NCI-H748 treated with DMSO at 0.1 percent for 48 hours (cell line): ENCODE data around the gene ID4.
A peak's percentile ranks its signal among the peaks of the same experiment; 100 is the strongest.

Experiments used
- DNase-seq: peaks from one replicate; lab custom pipeline; 2025; lab: John Stamatoyannopoulos, UW

Gene ID4

DNA sequence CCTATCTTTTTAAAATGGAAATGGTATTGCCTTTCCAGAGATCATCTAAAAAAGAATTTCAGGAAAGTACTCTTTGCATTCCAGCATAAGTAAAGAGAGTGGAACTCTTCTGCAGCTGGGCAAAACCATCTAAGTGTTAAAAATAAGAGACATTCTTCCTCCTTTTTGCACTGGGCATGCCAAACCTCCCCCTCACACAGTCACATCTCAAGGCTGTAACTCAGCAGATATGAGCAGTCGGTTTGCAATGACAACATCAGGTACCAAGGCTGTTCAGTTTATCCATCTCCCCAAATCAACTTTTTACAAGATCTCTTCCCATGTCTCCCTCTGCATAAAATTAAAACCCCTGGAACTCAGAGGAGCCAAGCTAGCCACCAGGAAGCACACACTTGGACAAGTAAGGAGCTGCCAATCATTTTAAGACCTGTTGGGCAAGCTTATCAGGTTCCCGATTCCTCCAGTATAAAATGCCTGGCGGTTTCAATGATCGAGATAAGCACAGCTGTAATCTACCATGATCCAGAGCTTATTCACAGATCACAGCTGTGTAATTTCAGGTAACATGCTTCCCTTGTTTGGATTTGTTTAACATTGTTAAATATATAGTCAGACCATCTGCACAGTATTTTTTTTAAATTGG, 23.2 kb downstream of the ID4 start:
- DNase-seq, result peak; percentile 88

DNA sequence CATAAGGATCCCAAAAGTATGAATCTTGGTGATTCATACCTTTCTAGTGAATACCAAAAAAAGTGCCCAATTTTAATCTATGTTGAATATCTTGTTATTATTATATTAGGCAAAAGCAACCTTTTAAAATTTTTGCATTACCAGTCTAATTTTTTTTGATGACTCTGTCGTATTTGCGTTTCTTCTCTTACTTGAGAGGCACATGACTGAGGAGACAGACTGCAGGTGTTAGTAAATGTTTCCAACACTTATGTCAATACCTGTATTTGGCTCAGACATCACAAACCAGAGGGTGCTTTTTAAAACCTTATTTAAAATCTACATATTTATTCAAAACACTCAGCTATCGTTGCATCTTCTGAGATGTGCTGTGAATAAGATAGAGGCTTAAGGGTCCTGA, 27.1 kb downstream of the ID4 start:
- DNase-seq, result peak; percentile 63

DNA sequence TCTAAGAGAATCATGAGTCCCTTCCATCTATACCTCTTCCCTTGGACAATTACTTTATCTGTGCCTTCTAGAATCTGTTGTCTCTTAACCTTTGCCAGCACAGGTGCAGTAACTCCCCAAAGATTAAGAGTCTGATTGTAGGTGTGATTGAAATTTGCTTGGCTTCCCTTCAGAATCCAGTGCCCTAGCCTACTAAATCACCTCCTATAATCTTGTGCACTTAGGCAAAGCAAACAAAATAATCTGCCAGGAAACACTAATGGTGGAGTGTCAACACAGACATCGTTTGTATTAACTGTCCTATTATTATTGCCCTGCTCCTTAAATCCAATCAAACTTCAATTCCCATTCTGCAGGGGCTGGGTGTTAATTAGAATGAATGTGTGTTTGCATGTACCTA, 28.0 kb downstream of the ID4 start:
- peak; percentile 99 for DNase-seq

DNA sequence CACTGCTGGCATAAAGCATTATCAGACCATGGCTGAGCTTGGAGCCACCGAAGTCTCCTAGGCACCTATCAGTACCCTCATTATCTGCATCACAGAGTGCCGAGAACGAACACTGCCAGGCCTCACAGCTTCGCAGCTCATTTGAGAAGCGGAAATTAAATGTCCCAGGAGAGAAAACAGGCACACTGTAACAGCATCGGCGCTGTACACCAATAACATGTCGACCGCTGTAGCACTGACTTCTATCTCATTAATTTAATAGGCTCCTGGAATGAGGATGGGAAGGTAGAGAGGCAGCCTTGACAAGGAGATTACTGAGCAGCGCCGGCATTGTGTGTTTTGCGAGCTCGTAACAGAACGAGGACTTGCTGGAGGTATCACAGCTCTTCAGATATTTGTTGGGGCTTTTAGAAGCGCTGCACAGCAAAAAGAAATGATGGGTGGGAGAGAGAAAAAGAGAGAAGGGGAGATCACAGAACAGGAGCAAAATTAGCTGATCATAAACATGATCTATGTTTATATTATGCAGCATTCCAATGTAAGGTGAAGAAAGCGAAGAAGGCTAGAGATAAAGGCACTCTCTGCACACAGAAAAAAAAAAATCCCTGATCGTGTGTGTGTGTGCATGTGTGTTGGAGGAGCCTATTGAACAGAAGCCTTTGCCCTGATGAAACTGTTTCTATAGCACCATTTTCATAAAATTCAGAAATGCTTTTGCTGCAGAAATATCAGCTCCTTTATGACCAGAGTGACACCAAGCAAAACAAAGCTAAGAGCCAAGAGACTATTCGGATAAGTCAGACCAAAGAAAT, 29.2 kb downstream of the ID4 start:
- peak; percentile 80 for DNase-seq

DNA sequence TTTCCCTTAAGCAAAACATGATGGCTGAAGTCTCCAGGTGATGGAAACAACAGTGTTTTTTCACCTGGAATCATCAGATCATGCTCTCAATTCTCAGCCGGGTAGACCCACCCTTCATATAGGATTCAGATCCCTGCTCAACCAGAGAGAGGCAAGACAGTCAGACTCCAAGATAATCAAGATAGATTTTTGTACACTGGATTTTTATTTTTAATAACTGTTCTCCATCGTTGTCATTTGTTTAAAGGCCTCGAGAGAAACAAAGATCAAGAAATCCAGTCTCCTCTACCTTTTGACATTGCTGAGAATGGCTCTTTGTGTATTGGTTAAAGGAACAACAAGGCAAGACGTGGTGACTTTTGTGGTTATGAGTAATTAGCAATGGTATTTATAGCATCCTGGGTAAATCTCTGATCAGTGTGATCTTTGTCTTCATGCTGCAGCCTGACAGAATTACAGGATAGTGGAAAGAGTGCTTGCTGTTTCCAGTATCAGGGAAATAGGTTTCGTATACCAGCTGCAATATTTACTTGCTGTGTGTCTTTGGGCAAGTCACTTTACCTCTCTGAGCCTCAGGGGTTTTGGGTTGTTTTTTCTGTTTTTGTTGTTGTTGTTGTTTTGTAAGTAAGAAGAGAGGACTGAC, 29.9 kb downstream of the ID4 start:
- peak; percentile 42 for DNase-seq

DNA sequence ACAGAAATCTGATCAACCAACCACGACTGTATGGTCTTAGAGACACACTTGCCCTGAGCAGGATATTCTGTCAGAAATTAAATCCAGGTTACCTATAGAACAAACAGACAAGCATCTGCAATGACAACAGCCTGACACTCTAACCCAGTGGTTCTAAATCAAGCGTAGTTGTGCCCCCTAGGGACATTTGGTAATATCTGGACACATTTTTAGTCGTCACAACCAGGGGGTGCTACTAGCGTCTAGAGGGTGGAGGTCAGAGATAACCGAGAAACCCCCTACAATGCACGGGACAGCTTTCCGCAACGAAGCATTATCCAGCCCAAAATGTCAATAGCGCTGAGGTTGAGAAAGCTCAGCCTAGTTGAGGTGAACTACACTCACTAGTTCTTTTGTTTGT, 32.3 kb downstream of the ID4 start:
- DNase-seq, result no peak

DNA sequence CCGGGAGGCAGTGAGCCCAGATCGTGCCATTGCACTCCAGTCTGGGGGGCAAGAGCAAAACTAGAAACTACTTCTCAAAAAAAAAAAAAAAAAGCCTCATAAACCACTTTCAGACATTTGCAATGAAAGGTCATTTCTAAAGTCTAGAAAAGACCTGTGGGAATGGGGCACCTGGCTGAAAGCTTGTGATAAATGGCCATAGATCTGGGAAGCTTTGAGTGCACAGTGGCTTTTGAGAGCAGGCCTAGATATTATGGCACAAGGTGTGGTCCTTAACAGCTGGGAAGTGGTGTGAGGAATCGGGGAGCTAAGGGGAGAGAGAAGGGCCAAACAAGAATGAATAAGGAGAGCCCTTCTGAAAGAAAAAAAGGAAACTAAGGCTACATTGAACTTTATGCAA, 33.2 kb downstream of the ID4 start:
- no peak for DNase-seq

DNA sequence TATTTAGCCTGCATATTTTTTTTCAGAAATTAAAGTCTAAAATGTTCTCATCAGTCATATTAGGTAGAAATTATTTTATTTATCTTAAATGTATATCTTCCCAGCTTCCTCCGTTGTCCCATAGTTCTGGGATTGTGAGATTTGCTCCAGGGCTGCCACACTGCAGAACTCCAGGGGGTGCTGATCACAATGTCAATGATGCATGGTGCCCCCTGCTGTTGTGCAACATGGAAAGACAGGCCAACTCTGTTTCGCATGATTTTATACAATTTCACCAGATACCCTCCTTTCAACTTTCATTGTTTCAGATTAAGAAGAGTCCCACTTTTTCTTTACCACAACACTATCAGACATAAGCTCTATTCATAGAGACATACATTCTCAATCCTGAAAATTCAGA, 35.9 kb downstream of the ID4 start:
- no peak for DNase-seq

DNA sequence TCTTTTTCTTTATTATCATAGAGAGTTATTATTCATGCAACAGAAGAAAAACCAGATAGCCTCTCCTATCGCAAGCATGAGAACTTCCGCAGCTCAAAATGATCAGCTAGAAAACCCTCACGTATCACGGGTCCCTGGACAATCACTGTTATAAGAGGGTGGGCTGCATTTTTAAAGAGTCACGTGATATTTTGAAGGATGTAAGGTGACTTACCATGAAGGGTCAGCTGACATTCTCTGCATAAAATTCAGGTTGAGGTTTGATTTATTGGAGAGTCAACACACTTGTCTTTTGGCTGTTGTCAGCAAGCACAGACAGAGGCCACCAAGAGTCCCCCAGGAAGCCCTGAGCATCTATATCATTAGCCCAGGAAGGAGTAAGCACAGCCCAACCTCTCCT, 39.5 kb downstream of the ID4 start:
- no peak for DNase-seq

DNA sequence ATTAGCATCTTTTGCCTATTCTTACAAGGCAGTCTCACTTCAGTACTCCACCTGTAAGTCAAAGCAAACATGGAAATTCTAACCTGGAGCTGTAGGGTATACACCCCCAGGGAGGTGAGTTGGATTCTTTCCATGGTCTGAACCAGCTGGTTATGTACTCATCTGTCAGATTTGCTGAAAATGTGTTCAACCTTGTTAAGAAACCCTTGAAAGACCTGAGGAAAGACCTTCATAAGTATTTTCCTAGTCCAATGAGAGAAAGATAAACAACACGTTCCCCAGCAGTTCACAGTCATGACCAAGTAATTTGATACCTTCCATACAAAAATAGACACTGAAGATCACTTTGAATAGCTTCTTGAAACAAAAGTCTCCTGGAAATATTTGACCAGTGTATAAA, 42.5 kb downstream of the ID4 start:
- peak; percentile 80 for DNase-seq

DNA sequence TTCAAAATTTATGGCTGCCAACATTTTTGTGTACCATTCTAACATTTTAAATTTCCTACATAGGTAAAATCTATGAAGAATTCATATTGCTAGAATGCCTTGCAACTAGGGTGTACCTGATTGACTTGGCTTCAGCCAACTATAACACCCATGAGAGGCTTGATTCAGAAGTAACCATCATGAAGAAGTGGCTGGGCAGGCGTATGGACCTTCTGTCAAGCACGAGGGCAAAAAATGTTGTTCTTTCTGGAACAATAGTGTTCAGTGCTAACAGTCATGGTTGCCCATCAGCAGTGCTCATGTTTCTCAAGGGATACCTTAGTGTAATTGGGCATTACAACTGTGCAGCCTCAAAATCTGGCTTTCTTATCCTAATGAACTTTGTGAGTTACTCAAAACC, 42.9 kb downstream of the ID4 start:
- DNase-seq, result no peak

DNA sequence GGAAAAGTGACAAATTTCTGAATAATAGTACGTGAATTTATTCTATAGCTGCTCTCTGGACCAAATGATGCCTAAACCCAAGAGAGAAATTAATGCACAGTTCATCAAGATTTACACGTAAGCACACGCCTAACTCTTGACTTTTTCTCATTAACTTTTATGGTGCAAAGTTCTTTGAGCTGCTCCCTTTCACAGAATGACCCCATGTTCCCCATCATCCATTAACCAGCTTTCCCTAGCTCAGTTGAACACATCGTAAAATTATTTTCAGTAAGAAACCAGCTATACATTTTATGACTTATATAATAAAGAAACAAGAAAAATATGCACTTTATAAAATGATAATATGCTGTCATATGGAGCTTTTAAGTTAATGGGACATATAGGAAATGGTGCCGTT, 54.3 kb downstream of the ID4 start:
- DNase-seq, result no peak
